ENCODE results near the gene SLCO1C1. TPM values are rescaled to one million over a fixed set of nuclear protein-coding genes. Genes with fewer than 3 reads are reported as not detected.

Gene SLCO1C1
- total and polyA plus RNA-seq, 2 of the 4 experiments (the other 2 are of a cell fraction) = not detected

DNA sequence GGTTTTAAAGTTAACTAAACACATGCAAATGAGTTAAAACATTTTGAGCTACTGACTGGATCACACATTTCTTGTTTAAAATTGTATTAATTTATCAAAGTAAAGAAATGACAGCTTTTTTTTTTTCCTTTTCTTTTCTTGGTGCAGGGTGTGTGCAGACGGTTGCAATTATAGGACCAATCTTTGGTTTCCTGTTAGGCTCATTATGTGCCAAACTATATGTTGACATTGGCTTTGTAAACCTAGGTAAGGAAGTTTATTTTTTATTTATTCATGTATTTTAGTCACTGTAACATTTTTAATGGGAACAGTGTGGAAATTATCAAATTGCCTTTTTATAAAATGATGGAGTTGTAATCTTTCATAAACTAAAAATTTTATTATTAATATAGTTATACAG, 21.9 kb downstream of the SLCO1C1 start:
- in situ Hi-C loops (cut with MboI; ENCODE audit: low sequenced_read_pairs) = no loop called here
- Histone ChIP-seq H3K9me3 (ENCODE audit: control insufficient read depth, insufficient read depth, low read length) (no peaks in the 10 kb centered on the region), H3K4ac (ENCODE audit: low read depth, low read length) (no peak overlapping the region), H3K36me3 (ENCODE audit: control insufficient read depth, insufficient read depth, low read length) (no peaks in the 10 kb centered on the region), H3K27me3 (ENCODE audit: control insufficient read depth, insufficient read depth, low read length) (no peaks in the 10 kb centered on the region), H4K8ac (ENCODE audit: low read depth in 2 of 2, low read length in 2 of 2) (no peak overlapping the region), H4K20me1 (ENCODE audit: insufficient read depth, low read length) (no peaks in the 10 kb centered on the region), H3K9me1 (ENCODE audit: insufficient read depth, low read length) (no peaks in the 10 kb centered on the region), H3K14ac (replicated peaks; ENCODE audit: low read depth, low read length) (no peak overlapping the region), H4K91ac (ENCODE audit: insufficient read depth, low read depth, low read length) (no peak overlapping the region), H3K4me2 (ENCODE audit: low read depth, low read length) (no peak overlapping the region), H3K4me1 (ENCODE audit: control insufficient read depth, insufficient read depth, low read length) (no peaks in the 10 kb centered on the region), H3K4me3 (ENCODE audit: insufficient read depth, low read depth, low read length) (no peak overlapping the region), H2BK15ac (ENCODE audit: low read depth, low read length) (no peak overlapping the region), H2AK5ac (ENCODE audit: low read depth, low read length) (no peak overlapping the region), H3K9ac (ENCODE audit: low read depth, low read length) (no peak overlapping the region), H4K5ac (ENCODE audit: low read depth, low read length) (no peak overlapping the region), H2BK5ac (ENCODE audit: low read depth, low read length, poor library complexity, severe bottlenecking) (no peak overlapping the region), H2AFZ (replicated peaks; ENCODE audit: low read length, poor library complexity) (no peak overlapping the region), H3K18ac (ENCODE audit: low read depth, low read length) (no peak overlapping the region), H3K23ac (ENCODE audit: low read depth, low read length) (no peak overlapping the region), H3K27ac (ENCODE audit: insufficient read depth, low read length) (no peak overlapping the region), H2AK9ac (replicated peaks; ENCODE audit: low read depth, low read length, poor library complexity) (no peak overlapping the region), H3K56ac (ENCODE audit: extremely low read depth, insufficient read depth, low read length) (no peak overlapping the region), H3K79me1 (ENCODE audit: low read depth in 1 of 2, low read length in 2 of 2) (no peaks in the 10 kb centered on the region), H2BK120ac (ENCODE audit: low read depth, low read length) (no peak overlapping the region), H2BK20ac (ENCODE audit: low read depth, low read length) (no peak overlapping the region)
- ATAC-seq (ENCODE audit: low read depth) = no peak
- POLR2A ChIA-PET (ENCODE audit: unreplicated experiment) = no interaction called here
- TF ChIP-seq MAZ (IDR thresholded peaks at IDR 0.05; ENCODE audit: borderline replicate concordance, low read depth, low read length) = no peak
- TF ChIP-seq, protein P1, sequence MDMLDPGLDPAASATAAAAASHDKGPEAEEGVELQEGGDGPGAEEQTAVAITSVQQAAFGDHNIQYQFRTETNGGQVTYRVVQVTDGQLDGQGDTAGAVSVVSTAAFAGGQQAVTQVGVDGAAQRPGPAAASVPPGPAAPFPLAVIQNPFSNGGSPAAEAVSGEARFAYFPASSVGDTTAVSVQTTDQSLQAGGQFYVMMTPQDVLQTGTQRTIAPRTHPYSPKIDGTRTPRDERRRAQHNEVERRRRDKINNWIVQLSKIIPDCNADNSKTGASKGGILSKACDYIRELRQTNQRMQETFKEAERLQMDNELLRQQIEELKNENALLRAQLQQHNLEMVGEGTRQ (IDR thresholded peaks at IDR 0.05; ENCODE audit: low read depth, low read length) = no peak
- dilution Hi-C loops (cut with HindIII; ENCODE audit: low sequenced_read_pairs, unreplicated experiment) = no loop called here
- no TSS peak for BruUV-seq (replicated peaks)
- no peak for DNase-seq
- WGBS, 2 experiments (ENCODE audit: extremely low coverage in 2 of 2, insufficient read length in 1 of 2) = no CpG with 5 or more reads among the region's 1 CpG
- CTCF ChIA-PET = interaction anchor here (0.7 kb wide), 1 partner anchor 10 kb away, joined by 3 read pairs; no protein-coding TSS in a partner anchor
- intact Hi-C loops (cut with micrococcal nuclease) = no loop called here

Data from IMR-90 (cell line).